IMR-90 (cell line): ENCODE results near the gene ZBTB8OS.
A peak's percentile ranks its signal among the peaks of the same experiment; 100 is the strongest.

ENCODE experiments used
- BHLHE40 ChIP-seq: fragments of 150-350 bp; IDR thresholded peaks from 2 replicates; pipeline ENCODE4 v1.6.1; 2016; ENCODE audit warnings: mild to moderate bottlenecking, low read depth, low read length
- CEBPB ChIP-seq: IDR thresholded peaks from 2 replicates; pipeline ENCODE4 v1.6.1; 2012; ENCODE audit warnings: low read depth, low read length, improper control_type of control experiment
- FOS ChIP-seq: fragments of 150-350 bp; IDR thresholded peaks from 2 replicates; pipeline ENCODE4 v1.6.1; 2016; ENCODE audit warnings: low read depth, low read length
- MAFK ChIP-seq: IDR thresholded peaks from 2 replicates; pipeline ENCODE4 v1.6.1; 2012; ENCODE audit warnings: low read depth, low read length, improper control_type of control experiment
- POLR2A ChIP-seq: IDR thresholded peaks from 2 replicates; pipeline ENCODE4 v1.6.1; 2012; ENCODE audit warnings: mild to moderate bottlenecking, low read depth, low read length
- RAD21 ChIP-seq: IDR thresholded peaks from 2 replicates; pipeline ENCODE4 v1.6.1; 2012; ENCODE audit warnings: low read length, improper control_type of control experiment
- RCOR1 ChIP-seq: IDR thresholded peaks from 2 replicates; pipeline ENCODE4 v1.6.1; 2012; ENCODE audit warnings: mild to moderate bottlenecking, low read length, improper control_type of control experiment; ENCODE audit not compliant: insufficient replicate concordance
- RFX5 ChIP-seq: IDR thresholded peaks from 2 replicates; pipeline ENCODE4 v1.8.0; 2012; ENCODE audit warnings: low read depth, mild to moderate bottlenecking, low read length, moderate library complexity
- SMC3 ChIP-seq: fragments of 150-350 bp; IDR thresholded peaks from 2 replicates; pipeline ENCODE4 v1.6.1; 2016; ENCODE audit warnings: low read depth, mild to moderate bottlenecking, antibody characterized with exemption, low read length, moderate library complexity
- TF ChIP-seq, protein P1 (sequence below): conservative IDR thresholded peaks from 2 replicates; pipeline ENCODE4 v1.5.1; 2012; ENCODE audit warnings: mild to moderate bottlenecking, low read depth, low read length, improper control_type of control experiment
- TF ChIP-seq, protein P2 (sequence below): fragments of 150-350 bp; IDR thresholded peaks from 2 replicates; pipeline ENCODE4 v1.6.1; 2017; ENCODE audit warnings: mild to moderate bottlenecking, antibody characterized with exemption, low read length, low read depth
- TF ChIP-seq, protein P3 (sequence below): fragments of 150-350 bp; IDR thresholded peaks from 2 replicates; pipeline ENCODE4 v1.6.1; 2016; ENCODE audit warnings: low read depth, mild to moderate bottlenecking, low read length, moderate library complexity, borderline replicate concordance

DNA sequence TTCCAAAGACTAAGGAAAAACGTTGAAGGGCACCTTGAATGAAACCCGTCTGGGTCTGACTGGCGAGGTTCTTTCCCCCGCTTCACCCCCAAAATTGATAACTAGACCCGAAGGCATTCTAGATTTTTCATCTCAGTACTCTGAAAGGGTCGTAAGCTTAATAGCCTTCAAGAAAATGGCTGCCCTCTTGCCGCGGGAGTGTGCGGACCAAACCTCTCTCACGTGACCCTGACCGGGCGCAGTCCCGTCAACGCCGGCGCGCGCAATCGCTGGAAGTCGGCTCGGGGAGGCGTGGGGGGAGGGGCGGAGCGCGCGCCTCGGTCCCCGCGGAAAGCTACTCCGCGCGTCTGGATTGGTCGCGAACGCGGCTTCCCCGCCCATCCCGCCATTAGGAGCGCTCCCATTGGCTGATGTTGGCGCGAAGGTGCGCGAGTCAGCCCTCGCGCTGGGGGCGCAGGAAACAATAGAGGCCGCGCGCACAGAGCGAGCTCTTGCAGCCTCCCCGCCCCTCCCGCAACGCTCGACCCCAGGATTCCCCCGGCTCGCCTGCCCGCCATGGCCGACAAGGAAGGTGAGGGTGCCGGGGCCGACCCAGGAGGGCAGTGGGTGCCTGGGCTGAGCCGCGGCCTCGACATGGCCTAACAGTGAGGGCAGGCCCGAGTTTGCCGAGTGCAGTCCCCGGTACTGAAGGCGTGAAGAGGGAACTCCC is 556 bp upstream of the ZBTB8OS start, which contains the start of gene RBBP4:
- TF ChIP-seq, protein P1, sequence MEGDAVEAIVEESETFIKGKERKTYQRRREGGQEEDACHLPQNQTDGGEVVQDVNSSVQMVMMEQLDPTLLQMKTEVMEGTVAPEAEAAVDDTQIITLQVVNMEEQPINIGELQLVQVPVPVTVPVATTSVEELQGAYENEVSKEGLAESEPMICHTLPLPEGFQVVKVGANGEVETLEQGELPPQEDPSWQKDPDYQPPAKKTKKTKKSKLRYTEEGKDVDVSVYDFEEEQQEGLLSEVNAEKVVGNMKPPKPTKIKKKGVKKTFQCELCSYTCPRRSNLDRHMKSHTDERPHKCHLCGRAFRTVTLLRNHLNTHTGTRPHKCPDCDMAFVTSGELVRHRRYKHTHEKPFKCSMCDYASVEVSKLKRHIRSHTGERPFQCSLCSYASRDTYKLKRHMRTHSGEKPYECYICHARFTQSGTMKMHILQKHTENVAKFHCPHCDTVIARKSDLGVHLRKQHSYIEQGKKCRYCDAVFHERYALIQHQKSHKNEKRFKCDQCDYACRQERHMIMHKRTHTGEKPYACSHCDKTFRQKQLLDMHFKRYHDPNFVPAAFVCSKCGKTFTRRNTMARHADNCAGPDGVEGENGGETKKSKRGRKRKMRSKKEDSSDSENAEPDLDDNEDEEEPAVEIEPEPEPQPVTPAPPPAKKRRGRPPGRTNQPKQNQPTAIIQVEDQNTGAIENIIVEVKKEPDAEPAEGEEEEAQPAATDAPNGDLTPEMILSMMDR, result no peak
- TF ChIP-seq RAD21 (no peak), POLR2A (peak; percentile 5), RFX5 (no peak), MAFK (no peak), SMC3 (no peak), RCOR1 (no peak), CEBPB (no peak), BHLHE40 (peak; percentile 93), FOS (0 out of 2 replicates have a peak, but pooled peaks have one; percentile 15)
- TF ChIP-seq, protein P2, sequence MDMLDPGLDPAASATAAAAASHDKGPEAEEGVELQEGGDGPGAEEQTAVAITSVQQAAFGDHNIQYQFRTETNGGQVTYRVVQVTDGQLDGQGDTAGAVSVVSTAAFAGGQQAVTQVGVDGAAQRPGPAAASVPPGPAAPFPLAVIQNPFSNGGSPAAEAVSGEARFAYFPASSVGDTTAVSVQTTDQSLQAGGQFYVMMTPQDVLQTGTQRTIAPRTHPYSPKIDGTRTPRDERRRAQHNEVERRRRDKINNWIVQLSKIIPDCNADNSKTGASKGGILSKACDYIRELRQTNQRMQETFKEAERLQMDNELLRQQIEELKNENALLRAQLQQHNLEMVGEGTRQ, result peak; percentile 94
- TF ChIP-seq, protein P3, sequence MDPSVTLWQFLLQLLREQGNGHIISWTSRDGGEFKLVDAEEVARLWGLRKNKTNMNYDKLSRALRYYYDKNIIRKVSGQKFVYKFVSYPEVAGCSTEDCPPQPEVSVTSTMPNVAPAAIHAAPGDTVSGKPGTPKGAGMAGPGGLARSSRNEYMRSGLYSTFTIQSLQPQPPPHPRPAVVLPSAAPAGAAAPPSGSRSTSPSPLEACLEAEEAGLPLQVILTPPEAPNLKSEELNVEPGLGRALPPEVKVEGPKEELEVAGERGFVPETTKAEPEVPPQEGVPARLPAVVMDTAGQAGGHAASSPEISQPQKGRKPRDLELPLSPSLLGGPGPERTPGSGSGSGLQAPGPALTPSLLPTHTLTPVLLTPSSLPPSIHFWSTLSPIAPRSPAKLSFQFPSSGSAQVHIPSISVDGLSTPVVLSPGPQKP, result no peak
